Fibroblast of lung (primary cell): Measurements from ENCODE around the gene TPGS2. TPM values are rescaled to one million over a fixed set of nuclear protein-coding genes. Genes with fewer than 3 reads are reported as not detected.

Experiments
- DNase-seq, 2 donors: peaks; one replicate each; pipeline versions ENCODE4 v3.0.0 to v3.0.0-alpha.2; 2010; ENCODE audit warnings: low read depth in 2 of 2
- H2AFZ ChIP-seq: 2 replicates; pipeline ENCODE4 v1.5.1; 2012; ENCODE audit warnings: low read length, control low read depth, inconsistent platforms
- H3K27ac ChIP-seq: 2 replicates; pipeline ENCODE4 v1.5.1; 2011; ENCODE audit warnings: low read length, control low read depth; ENCODE audit not compliant: insufficient read depth
- H3K27me3 ChIP-seq: 2 replicates; pipeline ENCODE4 v1.5.1; 2011; ENCODE audit warnings: mild to moderate bottlenecking, low read length; ENCODE audit not compliant: control insufficient read depth, insufficient read depth
- H3K36me3 ChIP-seq: 2 replicates; pipeline ENCODE4 v1.5.1; 2011; ENCODE audit warnings: low read length; ENCODE audit not compliant: control insufficient read depth, insufficient read depth
- H3K4me1 ChIP-seq: 2 replicates; pipeline ENCODE4 v1.5.1; 2011; ENCODE audit warnings: low read length; ENCODE audit not compliant: control insufficient read depth, insufficient read depth; ENCODE audit errors: extremely low read depth
- H3K4me2 ChIP-seq: 2 replicates; pipeline ENCODE4 v1.5.1; 2011; ENCODE audit warnings: low read length, control low read depth; ENCODE audit not compliant: insufficient read depth; ENCODE audit errors: extremely low read depth
- H3K4me3 ChIP-seq, 4 experiments: fragments of 200-600 bp in 1 of 4; sonication (generic) in 1 of 4; replicated peaks in 1 of 4; 2 replicates each; pipeline ENCODE4 v1.5.1; 2011 to 2016; ENCODE audit warnings: low read length in 4 of 4, low read depth in 3 of 4, mild to moderate bottlenecking in 3 of 4, control low read depth in 2 of 4, inconsistent platforms in 1 of 4, mixed read lengths in 1 of 4; ENCODE audit not compliant: insufficient read depth in 1 of 4; ENCODE audit errors: control extremely low read depth in 1 of 4
- H3K79me2 ChIP-seq: 2 replicates; pipeline ENCODE4 v1.5.1; 2012; ENCODE audit warnings: mild to moderate bottlenecking, low read length, inconsistent platforms; ENCODE audit not compliant: control insufficient read depth, insufficient read depth
- H3K9ac ChIP-seq: 2 replicates; pipeline ENCODE4 v1.5.1; 2011; ENCODE audit warnings: mild to moderate bottlenecking, low read length, control low read depth; ENCODE audit not compliant: insufficient read depth
- H3K9me3 ChIP-seq: 2 replicates; pipeline ENCODE4 v1.5.1; 2012; ENCODE audit warnings: low read depth, low read length; ENCODE audit not compliant: control insufficient read depth, insufficient read depth
- H4K20me1 ChIP-seq: 2 replicates; pipeline ENCODE4 v1.5.1; 2011; ENCODE audit warnings: low read length; ENCODE audit not compliant: control insufficient read depth, insufficient read depth; ENCODE audit errors: extremely low read depth
- EZH2 ChIP-seq: IDR thresholded peaks from 2 replicates; pipeline ENCODE4 v1.5.1; 2012; ENCODE audit warnings: low read length, control low read depth, mild to moderate bottlenecking; ENCODE audit errors: missing control alignments
- polyA plus RNA-seq, 2 donors: library from polyadenylated mRNA; depleted of rRNA in 1 of 2; stranded (reverse) in 1 of 2; unstranded in 1 of 2; fragments of >200 nt; gene quantifications; 2 replicates each; pipeline ENCODE4 v1.2.1, GENCODE V29; 2011 to 2012; ENCODE audit warnings: missing spikeins in 1 of 2
- total RNA-seq: library from RNA; depleted of rRNA; stranded (reverse); fragments of >200 nt; gene quantifications from 2 replicates; pipeline ENCODE4 v1.2.1, GENCODE V29; 2014
- TF ChIP-seq, protein P1 (sequence below), 2 donors: IDR thresholded peaks in 1 of 2; conservative IDR thresholded peaks in 1 of 2; 1 replicate in 1 of 2; 2 replicates in 1 of 2; pipeline ENCODE4 v1.5.1; 2011 to 2012; ENCODE audit warnings: low read length in 2 of 2, control low read depth in 1 of 2, inconsistent platforms in 1 of 2, low read depth in 1 of 2, mild to moderate bottlenecking in 1 of 2

Gene TPGS2
- total and polyA plus RNA-seq, 2 donors (not counting 1 experiment from before 2014, with no cell fraction given): 98.8 to 437 TPM

GRCh38 chr18:36777566-36777965, 51.2 kb downstream of the TPGS2 start:
- Histone ChIP-seq H3K4me3 (no peak overlapping the region), H3K36me3 (peaks cover 3% of the 10 kb centered on the region)

DNA sequence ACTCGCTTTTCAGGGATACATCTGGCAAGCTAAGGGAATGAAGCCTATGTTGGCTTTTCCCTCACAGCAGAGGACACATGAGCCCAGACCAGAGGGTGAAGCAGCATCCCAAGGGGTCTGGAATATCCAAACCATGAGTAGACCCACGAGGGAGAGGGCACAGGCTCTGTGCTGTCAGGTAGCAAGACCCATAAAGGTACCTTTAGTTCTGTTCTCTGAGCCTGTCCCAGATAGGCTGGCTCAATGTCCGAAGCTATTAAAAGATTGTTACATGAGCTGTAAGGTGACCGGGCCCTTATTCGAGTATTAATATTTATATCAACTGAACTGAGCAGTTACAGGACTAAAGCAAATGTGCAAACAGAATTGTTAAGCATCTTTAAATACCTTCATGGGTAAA, 52.2 kb downstream of the TPGS2 start:
- Histone ChIP-seq H3K27ac (no peak overlapping the region), H3K79me2 (no peaks in the 10 kb centered on the region), H3K4me1 (no peaks in the 10 kb centered on the region), H3K27me3 (no peaks in the 10 kb centered on the region), H2AFZ (no peak overlapping the region), H3K9ac (no peak overlapping the region), H3K4me3 (no peak overlapping the region), H3K36me3 (peaks cover 3% of the 10 kb centered on the region), H4K20me1 (no peaks in the 10 kb centered on the region), H3K9me3 (no peaks in the 10 kb centered on the region), H3K4me2 (no peak overlapping the region)
- TF ChIP-seq, protein P1, sequence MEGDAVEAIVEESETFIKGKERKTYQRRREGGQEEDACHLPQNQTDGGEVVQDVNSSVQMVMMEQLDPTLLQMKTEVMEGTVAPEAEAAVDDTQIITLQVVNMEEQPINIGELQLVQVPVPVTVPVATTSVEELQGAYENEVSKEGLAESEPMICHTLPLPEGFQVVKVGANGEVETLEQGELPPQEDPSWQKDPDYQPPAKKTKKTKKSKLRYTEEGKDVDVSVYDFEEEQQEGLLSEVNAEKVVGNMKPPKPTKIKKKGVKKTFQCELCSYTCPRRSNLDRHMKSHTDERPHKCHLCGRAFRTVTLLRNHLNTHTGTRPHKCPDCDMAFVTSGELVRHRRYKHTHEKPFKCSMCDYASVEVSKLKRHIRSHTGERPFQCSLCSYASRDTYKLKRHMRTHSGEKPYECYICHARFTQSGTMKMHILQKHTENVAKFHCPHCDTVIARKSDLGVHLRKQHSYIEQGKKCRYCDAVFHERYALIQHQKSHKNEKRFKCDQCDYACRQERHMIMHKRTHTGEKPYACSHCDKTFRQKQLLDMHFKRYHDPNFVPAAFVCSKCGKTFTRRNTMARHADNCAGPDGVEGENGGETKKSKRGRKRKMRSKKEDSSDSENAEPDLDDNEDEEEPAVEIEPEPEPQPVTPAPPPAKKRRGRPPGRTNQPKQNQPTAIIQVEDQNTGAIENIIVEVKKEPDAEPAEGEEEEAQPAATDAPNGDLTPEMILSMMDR (conservative IDR thresholded peaks at IDR 0.05 in 1 of 2, IDR thresholded peaks at IDR 0.05 in 1 of 2; ENCODE audit: low read depth in 1 of 2, low read length in 2 of 2): no peak
- TF ChIP-seq EZH2: no peak
- no peak for DNase-seq

More at GRCh38 chr18:36777566-36777965, 51.2 kb downstream of the TPGS2 start:
- Histone ChIP-seq H3K4me2 (no peak overlapping the region), H4K20me1 (no peaks in the 10 kb centered on the region), H3K9me3 (no peaks in the 10 kb centered on the region), H3K27me3 (no peaks in the 10 kb centered on the region), H3K27ac (no peak overlapping the region), H3K79me2 (no peaks in the 10 kb centered on the region), H2AFZ (no peak overlapping the region), H3K9ac (no peak overlapping the region), H3K4me1 (no peaks in the 10 kb centered on the region)
- no peak for DNase-seq
- no peak for TF ChIP-seq EZH2
- TF ChIP-seq, protein P1 (conservative IDR thresholded peaks at IDR 0.05 in 1 of 2, IDR thresholded peaks at IDR 0.05 in 1 of 2; ENCODE audit: low read depth in 1 of 2, low read length in 2 of 2): no peak

GRCh38 chr18:36775396-36775795, 53.4 kb downstream of the TPGS2 start:
- Histone ChIP-seq H3K9ac (no peak overlapping the region), H3K9me3 (no peaks in the 10 kb centered on the region), H2AFZ (no peak overlapping the region), H3K27me3 (no peaks in the 10 kb centered on the region), H3K79me2 (no peaks in the 10 kb centered on the region), H3K36me3 (peaks cover 3% of the 10 kb centered on the region), H3K4me1 (no peaks in the 10 kb centered on the region), H3K4me3 (no peak overlapping the region), H3K27ac (no peak overlapping the region), H4K20me1 (no peaks in the 10 kb centered on the region), H3K4me2 (no peak overlapping the region)
- no peak for DNase-seq
- no peak for TF ChIP-seq EZH2
- TF ChIP-seq, protein P1 (conservative IDR thresholded peaks at IDR 0.05 in 1 of 2, IDR thresholded peaks at IDR 0.05 in 1 of 2; ENCODE audit: low read depth in 1 of 2, low read length in 2 of 2): no peak
